Measurements from ENCODE around the gene JAZF1. TPM values are rescaled to one million over a fixed set of nuclear protein-coding genes. Genes with fewer than 3 reads are reported as not detected.

Gene JAZF1
- total RNA-seq, 2 experiments from 2014 or later: 3.3 to 4.0 TPM

DNA sequence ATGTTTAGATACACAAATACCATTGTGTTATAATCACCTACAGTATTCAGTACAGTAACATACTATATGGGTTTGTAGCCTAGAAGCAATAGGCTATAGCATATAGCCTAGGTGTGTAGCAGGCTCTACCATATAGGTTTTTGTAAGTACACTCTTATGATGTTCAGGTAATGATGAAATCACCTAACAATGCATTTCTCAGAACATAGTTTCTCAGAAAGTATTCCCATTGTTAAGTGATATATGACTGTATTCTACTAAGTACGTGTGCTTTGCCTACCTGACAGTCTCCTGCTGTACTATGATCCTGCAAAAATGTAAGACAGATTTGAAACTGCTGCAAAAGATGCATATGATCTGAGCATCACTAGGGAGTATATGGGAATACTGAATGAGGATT is 137.9 kb downstream of the JAZF1 start:
- Mint-ChIP-seq H3K27me3 (no peaks in the 10 kb centered on the region), H3K27ac (no peak overlapping the region), H3K4me3 (no peak overlapping the region), H3K4me1 (ENCODE audit: low read depth) (peaks cover 14% of the 10 kb centered on the region), H3K36me3 (ENCODE audit: low read depth) (peaks cover 3% of the 10 kb centered on the region), H3K9me3 (peaks cover 5% of the 10 kb centered on the region)
- ChIA-PET POLR2A (no interaction called here), CTCF (interaction anchor here (1.3 to 3.4 kb wide), 2 partner anchors 18 to 54 kb away, joined by 3 to 10 read pairs; no protein-coding TSS in a partner anchor)
- intact Hi-C loops (cut with micrococcal nuclease): no loop called here
- TF ChIP-seq, protein P1, sequence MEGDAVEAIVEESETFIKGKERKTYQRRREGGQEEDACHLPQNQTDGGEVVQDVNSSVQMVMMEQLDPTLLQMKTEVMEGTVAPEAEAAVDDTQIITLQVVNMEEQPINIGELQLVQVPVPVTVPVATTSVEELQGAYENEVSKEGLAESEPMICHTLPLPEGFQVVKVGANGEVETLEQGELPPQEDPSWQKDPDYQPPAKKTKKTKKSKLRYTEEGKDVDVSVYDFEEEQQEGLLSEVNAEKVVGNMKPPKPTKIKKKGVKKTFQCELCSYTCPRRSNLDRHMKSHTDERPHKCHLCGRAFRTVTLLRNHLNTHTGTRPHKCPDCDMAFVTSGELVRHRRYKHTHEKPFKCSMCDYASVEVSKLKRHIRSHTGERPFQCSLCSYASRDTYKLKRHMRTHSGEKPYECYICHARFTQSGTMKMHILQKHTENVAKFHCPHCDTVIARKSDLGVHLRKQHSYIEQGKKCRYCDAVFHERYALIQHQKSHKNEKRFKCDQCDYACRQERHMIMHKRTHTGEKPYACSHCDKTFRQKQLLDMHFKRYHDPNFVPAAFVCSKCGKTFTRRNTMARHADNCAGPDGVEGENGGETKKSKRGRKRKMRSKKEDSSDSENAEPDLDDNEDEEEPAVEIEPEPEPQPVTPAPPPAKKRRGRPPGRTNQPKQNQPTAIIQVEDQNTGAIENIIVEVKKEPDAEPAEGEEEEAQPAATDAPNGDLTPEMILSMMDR (IDR thresholded peaks at IDR 0.05): no peak
- no peak for ATAC-seq
- DNase-seq: no peak

DNA sequence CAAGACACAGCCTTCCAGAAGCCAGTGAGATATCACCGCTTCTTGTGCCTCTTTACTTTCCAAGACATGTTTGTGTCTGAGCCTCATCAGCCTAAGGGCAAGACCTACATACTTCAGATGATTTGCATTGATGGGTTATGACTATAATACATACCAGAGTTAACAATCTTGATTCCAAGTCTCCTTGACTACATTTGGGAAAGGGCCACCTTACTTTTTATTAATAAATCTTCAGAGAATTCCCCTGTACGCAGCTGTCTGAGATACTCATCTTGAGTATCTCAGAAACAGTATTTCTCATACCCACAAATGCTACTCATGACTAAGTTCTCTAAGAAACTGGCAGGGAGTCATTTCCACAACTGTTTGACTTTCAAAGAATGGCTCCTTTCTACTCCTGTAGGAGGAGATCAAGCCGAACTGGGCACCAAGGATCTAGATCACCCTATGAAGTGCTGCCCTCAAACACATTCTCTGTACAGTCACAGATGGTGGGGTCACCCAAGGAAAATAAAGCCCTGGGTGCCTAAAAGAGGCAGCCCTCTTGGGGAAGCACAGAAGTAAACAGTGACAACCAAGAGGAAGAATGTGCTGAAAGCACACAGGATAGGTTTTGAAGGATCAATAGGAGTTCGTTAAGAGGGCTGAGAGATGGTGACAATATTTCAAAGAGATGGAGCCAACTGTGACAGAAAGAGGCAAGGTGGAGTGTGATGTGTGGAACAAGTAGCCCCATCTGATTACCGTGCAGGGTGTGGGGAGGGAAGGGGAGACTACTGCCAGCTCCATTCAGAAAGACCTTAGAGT is 138.9 kb downstream of the JAZF1 start:
- ChIA-PET CTCF (interaction anchor here (1.1 to 3.4 kb wide), 2 partner anchors 19 to 27 kb away, joined by 3 to 10 read pairs; no protein-coding TSS in a partner anchor), POLR2A (no interaction called here)
- ATAC-seq: peak; percentile 49
- no peak for DNase-seq
- H3K27ac Mint-ChIP-seq: peak overlapping the region; percentile 68
- TF ChIP-seq, protein P1 (IDR thresholded peaks at IDR 0.05): no peak
- no peaks in the 10 kb centered on the region for H3K27me3 Mint-ChIP-seq
- intact Hi-C loops (cut with micrococcal nuclease): no loop called here
- peaks cover 25% of the 10 kb centered on the region for H3K4me1 Mint-ChIP-seq (ENCODE audit: low read depth)
- peaks cover 3% of the 10 kb centered on the region for H3K36me3 Mint-ChIP-seq (ENCODE audit: low read depth)
- no peak overlapping the region for H3K4me3 Mint-ChIP-seq
- H3K9me3 Mint-ChIP-seq: peaks cover 5% of the 10 kb centered on the region

DNA sequence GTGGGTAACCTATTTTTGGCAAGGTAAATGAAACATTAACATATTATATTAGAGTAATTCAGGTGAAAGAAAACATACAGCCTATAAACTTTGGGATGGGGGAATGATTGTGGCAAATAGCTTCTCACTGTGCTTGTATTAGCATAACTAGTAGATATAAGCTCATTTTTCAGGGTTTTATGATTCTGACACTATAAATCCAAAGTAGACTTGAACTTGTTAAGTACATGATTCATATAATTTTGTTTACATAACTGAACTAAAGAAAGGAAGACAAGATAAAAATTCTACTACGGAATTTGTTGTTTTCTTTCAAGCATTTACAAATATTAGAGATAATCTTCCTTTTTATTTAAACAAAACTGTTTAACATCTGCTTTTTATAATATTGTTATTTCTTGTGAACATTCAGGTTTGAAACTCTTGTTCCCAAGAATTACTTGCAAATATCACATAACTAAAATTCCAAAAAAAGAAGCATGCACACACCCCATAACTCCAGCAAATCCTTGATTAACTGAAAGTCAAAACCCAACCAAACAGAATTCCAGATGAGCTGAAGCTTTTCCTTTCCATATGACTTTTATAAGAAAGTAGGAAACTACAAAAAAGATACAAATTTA is 142.3 kb downstream of the JAZF1 start:
- H3K4me3 Mint-ChIP-seq: no peak overlapping the region
- no peaks in the 10 kb centered on the region for H3K27me3 Mint-ChIP-seq
- intact Hi-C loops (cut with micrococcal nuclease): no loop called here
- H3K27ac Mint-ChIP-seq: no peak overlapping the region
- ATAC-seq (no peak), DNase-seq (no peak)
- H3K36me3 Mint-ChIP-seq (ENCODE audit: low read depth): peaks cover 3% of the 10 kb centered on the region
- TF ChIP-seq, protein P1 (IDR thresholded peaks at IDR 0.05): no peak
- POLR2A ChIA-PET: no interaction called here
- peaks cover 31% of the 10 kb centered on the region for H3K4me1 Mint-ChIP-seq (ENCODE audit: low read depth)
- peaks cover 5% of the 10 kb centered on the region for H3K9me3 Mint-ChIP-seq
- CTCF ChIA-PET: interaction anchor here (0.9 to 2.5 kb wide), 6 partner anchors 18 to 59 kb away, joined by 3 to 9 read pairs (median 4); no protein-coding TSS in a partner anchor

DNA sequence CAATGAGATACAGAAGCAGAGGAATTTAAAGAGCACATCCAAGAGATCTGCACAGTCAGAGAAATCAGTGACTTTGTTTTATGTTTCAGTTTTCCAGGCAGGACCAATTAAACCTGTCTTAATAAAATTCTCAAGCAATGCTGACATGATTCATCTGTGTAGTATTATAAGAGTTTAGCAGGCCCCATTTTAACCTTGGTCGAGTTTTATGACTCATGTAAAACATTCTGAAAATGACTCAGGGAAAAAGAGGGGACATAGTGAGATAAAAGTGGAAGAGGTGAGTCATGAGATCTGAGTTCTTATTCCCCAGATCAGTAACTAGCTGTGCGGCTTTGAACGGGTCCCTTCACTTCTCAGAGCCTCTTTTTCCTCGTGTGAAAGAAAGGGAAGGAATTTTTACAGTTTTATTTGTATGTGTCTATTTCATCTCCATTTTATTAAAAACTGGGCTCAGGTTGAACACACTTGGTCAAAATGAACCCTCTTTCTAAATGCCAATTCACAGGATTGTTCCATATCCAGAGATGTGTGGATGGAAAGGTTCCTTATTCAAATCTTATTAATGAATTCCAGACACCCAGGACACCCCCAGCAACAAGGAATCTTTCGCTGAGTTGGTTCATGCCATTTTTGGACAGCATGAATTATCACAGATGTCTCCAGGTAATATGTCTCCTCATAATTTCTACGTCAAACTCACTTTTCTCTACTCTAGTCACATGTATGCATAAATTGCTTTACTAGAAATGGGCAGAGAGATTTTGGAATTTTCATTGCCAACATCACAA is 143.2 kb downstream of the JAZF1 start:
- Mint-ChIP-seq H3K27ac (peak overlapping the region; percentile 16), H3K36me3 (ENCODE audit: low read depth) (peaks cover 3% of the 10 kb centered on the region), H3K4me1 (ENCODE audit: low read depth) (peaks cover 31% of the 10 kb centered on the region), H3K9me3 (peaks cover 5% of the 10 kb centered on the region), H3K27me3 (no peaks in the 10 kb centered on the region), H3K4me3 (peak overlapping the region; percentile 4)
- TF ChIP-seq, protein P1 (IDR thresholded peaks at IDR 0.05): no peak
- peak; percentile 48 for DNase-seq
- intact Hi-C loops (cut with micrococcal nuclease): no loop called here
- peak; percentile 88 for ATAC-seq
- ChIA-PET CTCF (interaction anchor here (1.1 to 2.5 kb wide), 4 partner anchors 17 to 60 kb away, joined by 3 to 9 read pairs (median 6); no protein-coding TSS in a partner anchor), POLR2A (no interaction called here)

Data from activated CD8-positive, alpha-beta T cell treated with anti-CD3 and anti-CD28 coated beads for 36 hours (primary cell).